Keratinocyte (primary cell): Measurements from ENCODE around the gene PNMA1. TPM values are rescaled to one million over a fixed set of nuclear protein-coding genes. Genes with fewer than 3 reads are reported as not detected.
A peak's percentile ranks its signal among the peaks of the same experiment; 100 is the strongest.

ENCODE experiments used
- DNase-seq: peaks from one replicate; pipeline ENCODE4 v3.0.0-alpha.2; 2011; ENCODE audit warnings: low read depth, missing footprints, low spot score
- FAIRE-seq: peaks from 2 replicates; lab custom pipeline; 2011; peaks lifted over from hg19 to GRCh38; lab: Jason Lieb, UNC
- H2AFZ ChIP-seq: 2 replicates; pipeline ENCODE4 v1.6.0; 2012; ENCODE audit warnings: low read length, control low read depth, inconsistent platforms; ENCODE audit not compliant: control insufficient read depth
- H3K27ac ChIP-seq: 2 replicates; pipeline ENCODE4 v1.5.1; 2011; ENCODE audit warnings: low read length; ENCODE audit not compliant: control insufficient read depth, insufficient read depth
- H3K27me3 ChIP-seq: 3 replicates; pipeline ENCODE4 v1.6.0; 2011; ENCODE audit warnings: low read length; ENCODE audit not compliant: control insufficient read depth, insufficient read depth; ENCODE audit errors: extremely low read depth
- H3K36me3 ChIP-seq, 2 experiments: 2 replicates in 1 of 2; 3 replicates in 1 of 2; pipeline ENCODE4 v1.5.1; 2011; ENCODE audit warnings: low read length in 2 of 2, mild to moderate bottlenecking in 1 of 2; ENCODE audit not compliant: control insufficient read depth in 2 of 2, insufficient read depth in 2 of 2; ENCODE audit errors: extremely low read depth in 1 of 2
- H3K4me1 ChIP-seq: 3 replicates; pipeline ENCODE4 v1.5.1; 2011; ENCODE audit warnings: low read length; ENCODE audit not compliant: control insufficient read depth, insufficient read depth; ENCODE audit errors: extremely low read depth
- H3K4me2 ChIP-seq: 3 replicates; pipeline ENCODE4 v1.6.0; 2011; ENCODE audit warnings: low read depth, low read length; ENCODE audit not compliant: control insufficient read depth, insufficient read depth; ENCODE audit errors: extremely low read depth
- H3K4me3 ChIP-seq, 3 experiments: fragments of 200-600 bp in 1 of 3; sonication (generic) in 1 of 3; 2 replicates in 2 of 3; 3 replicates in 1 of 3; pipeline ENCODE4 v1.5.1; 2011 to 2016; ENCODE audit warnings: low read length in 3 of 3, mild to moderate bottlenecking in 3 of 3, control low read depth in 2 of 3, inconsistent platforms in 1 of 3, low read depth in 1 of 3, mixed read lengths in 1 of 3, mixed run types in 1 of 3, moderate library complexity in 1 of 3; ENCODE audit not compliant: control insufficient read depth in 2 of 3, insufficient read depth in 2 of 3; ENCODE audit errors: extremely low read depth in 1 of 3
- H3K79me2 ChIP-seq: 2 replicates; pipeline ENCODE4 v1.6.0; 2012; ENCODE audit warnings: low read length; ENCODE audit not compliant: control insufficient read depth, insufficient read depth
- H3K9ac ChIP-seq: 3 replicates; pipeline ENCODE4 v1.6.0; 2011; ENCODE audit warnings: low read length; ENCODE audit not compliant: control insufficient read depth, insufficient read depth; ENCODE audit errors: extremely low read depth
- H3K9me1 ChIP-seq: 3 replicates; pipeline ENCODE4 v1.6.0; 2011; ENCODE audit warnings: low read length; ENCODE audit not compliant: control insufficient read depth, insufficient read depth; ENCODE audit errors: extremely low read depth
- H3K9me3 ChIP-seq: 2 replicates; pipeline ENCODE4 v1.5.1; 2012; ENCODE audit warnings: low read depth, low read length; ENCODE audit not compliant: control insufficient read depth
- H4K20me1 ChIP-seq: 3 replicates; pipeline ENCODE4 v1.6.0; 2011; ENCODE audit warnings: low read length; ENCODE audit not compliant: control insufficient read depth, insufficient read depth; ENCODE audit errors: extremely low read depth
- CTCF ChIP-seq, 3 experiments: IDR thresholded peaks in 1 of 3; conservative IDR thresholded peaks in 1 of 3; optimal IDR thresholded peaks in 1 of 3; 2 replicates in 2 of 3; 3 replicates in 1 of 3; pipeline versions ENCODE3 to v1.5.1; 2011; ENCODE audit warnings: low read length in 3 of 3, mild to moderate bottlenecking in 3 of 3, moderate library complexity in 2 of 3, control low read depth in 1 of 3, inconsistent platforms in 1 of 3; ENCODE audit not compliant: insufficient read depth in 2 of 3; ENCODE audit errors: extremely low read depth in 1 of 3
- EZH2 ChIP-seq: IDR thresholded peaks from one replicate; pipeline ENCODE4 v1.6.1; 2012; ENCODE audit warnings: inconsistent platforms, mild to moderate bottlenecking, low read length, moderate library complexity
- dilution Hi-C: fragments of 300-500 bp; cut with MboI; formaldehyde crosslinking; loops from one replicate; pipeline ENCODE4 v1.7.0; 2020; ENCODE audit warnings: low sequenced_read_pairs; ENCODE audit not compliant: extremely low pct_ligation_motif_present
- polyA plus RNA-seq, 5 experiments: library from polyadenylated mRNA; depleted of rRNA in 3 of 5; stranded (reverse) in 3 of 5; stranded (forward) in 1 of 5; unstranded in 1 of 5; fragments of >200 nt; gene quantifications; 1 replicate in 1 of 5; 2 replicates in 3 of 5; 3 replicates in 1 of 5; pipeline versions ENCODE4 v1.2.1 to v1.2.3, GENCODE V29; 2011 to 2012; ENCODE audit warnings: missing spikeins in 2 of 5, low read depth in 1 of 5, low replicate concordance in 1 of 5

PNMA1 gene
- polyA plus RNA-seq, 1 donor (not counting 4 experiments of a cell fraction or from before 2014, with no cell fraction given), result 8.2 TPM

- DNase-seq (no peak), FAIRE-seq (no peak)
- Histone ChIP-seq H3K4me3 (no peak overlapping the region), H3K4me2 (no peak overlapping the region), H3K36me3 (peaks cover 44 to 69% of the 10 kb centered on the region in 2 experiments), H3K79me2 (peaks cover 21% of the 10 kb centered on the region), H3K9ac (no peak overlapping the region), H3K9me3 (no peaks in the 10 kb centered on the region), H3K27ac (no peak overlapping the region), H3K9me1 (no peaks in the 10 kb centered on the region), H3K27me3 (no peaks in the 10 kb centered on the region), H3K4me1 (peaks cover 22% of the 10 kb centered on the region), H2AFZ (no peak overlapping the region), H4K20me1 (no peaks in the 10 kb centered on the region)
- TF ChIP-seq CTCF (optimal IDR thresholded peaks at IDR 0.05 in 1 of 3, IDR thresholded peaks at IDR 0.05 in 1 of 3, conservative IDR thresholded peaks at IDR 0.05 in 1 of 3; ENCODE audit: extremely low read depth in 1 of 3, insufficient read depth in 2 of 3, low read length in 3 of 3), result no peak
- no peak for TF ChIP-seq EZH2
- dilution Hi-C loops, result no loop called here
These were observed 12.1 kb upstream of the PNMA1 start for GRCh38 chr14:73726025-73726961.

- H3K27me3 ChIP-seq, result no peaks in the 10 kb centered on the region
- H3K4me2 ChIP-seq, result no peak overlapping the region
- H3K36me3 ChIP-seq, result peaks cover 43 to 71% of the 10 kb centered on the region in 2 experiments
- no peak for DNase-seq
- no peak overlapping the region for H2AFZ ChIP-seq
- TF ChIP-seq EZH2, result no peak
- TF ChIP-seq CTCF (optimal IDR thresholded peaks at IDR 0.05 in 1 of 3, IDR thresholded peaks at IDR 0.05 in 1 of 3, conservative IDR thresholded peaks at IDR 0.05 in 1 of 3; ENCODE audit: extremely low read depth in 1 of 3, insufficient read depth in 2 of 3, low read length in 3 of 3), result no peak
- H3K9me3 ChIP-seq, result no peaks in the 10 kb centered on the region
- dilution Hi-C loops, result no loop called here
- H4K20me1 ChIP-seq, result no peaks in the 10 kb centered on the region
- H3K9me1 ChIP-seq, result no peaks in the 10 kb centered on the region
- FAIRE-seq, result no peak
- H3K4me3 ChIP-seq, result no peak overlapping the region
- H3K4me1 ChIP-seq, result peaks cover 22% of the 10 kb centered on the region
- H3K9ac ChIP-seq, result no peak overlapping the region
- peaks cover 16% of the 10 kb centered on the region for H3K79me2 ChIP-seq
- peak overlapping the region; percentile 33 for H3K27ac ChIP-seq
These were observed 11.2 kb upstream of the PNMA1 start for GRCh38 chr14:73725116-73726024.
